ENCODE measurements around the gene CDH4.

CDH4 gene

GRCh38 chr20:61494763-61495575 lies 242.9 kb downstream of the CDH4 start:
- DNase-seq (ENCODE audit: low spot score), result no peak

- DNase-seq (ENCODE audit: low spot score), result no peak
These were observed 245.1 kb downstream of the CDH4 start for GRCh38 chr20:61497029-61497627.

DNA sequence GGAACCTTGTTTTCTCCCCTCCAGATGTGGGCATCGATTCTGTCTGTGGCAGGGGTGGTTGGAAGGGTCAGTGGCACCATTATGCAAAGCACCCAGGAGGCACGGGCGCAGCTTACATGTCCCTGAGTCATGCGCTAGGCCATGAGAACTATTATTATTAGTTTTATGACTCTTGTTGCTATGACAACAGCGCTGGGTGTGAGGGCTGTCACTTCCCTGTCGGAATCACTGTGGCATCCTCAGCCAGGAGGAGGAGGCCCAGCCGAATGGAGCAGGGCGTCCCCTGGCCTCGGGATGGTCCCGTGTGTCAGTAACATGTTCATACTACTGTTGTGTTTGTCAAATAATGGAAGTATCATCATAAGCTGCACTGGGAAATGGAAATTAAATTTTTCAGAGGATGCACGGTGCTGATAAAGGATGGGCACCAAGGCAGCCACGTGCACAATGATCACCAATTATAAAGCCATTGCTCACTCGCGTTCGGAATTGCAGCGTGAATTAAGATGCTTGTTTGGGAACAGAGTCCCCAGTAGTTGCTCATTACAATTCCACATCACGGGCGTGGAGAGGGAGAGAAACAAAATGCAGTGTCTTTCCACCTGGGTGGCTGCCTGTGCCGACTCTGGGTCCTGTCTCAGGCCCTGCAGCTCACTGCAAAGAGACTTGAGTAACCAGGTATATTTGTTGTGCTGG lies 247.9 kb downstream of the CDH4 start:
- DNase-seq (ENCODE audit: low spot score), result no peak

DNA sequence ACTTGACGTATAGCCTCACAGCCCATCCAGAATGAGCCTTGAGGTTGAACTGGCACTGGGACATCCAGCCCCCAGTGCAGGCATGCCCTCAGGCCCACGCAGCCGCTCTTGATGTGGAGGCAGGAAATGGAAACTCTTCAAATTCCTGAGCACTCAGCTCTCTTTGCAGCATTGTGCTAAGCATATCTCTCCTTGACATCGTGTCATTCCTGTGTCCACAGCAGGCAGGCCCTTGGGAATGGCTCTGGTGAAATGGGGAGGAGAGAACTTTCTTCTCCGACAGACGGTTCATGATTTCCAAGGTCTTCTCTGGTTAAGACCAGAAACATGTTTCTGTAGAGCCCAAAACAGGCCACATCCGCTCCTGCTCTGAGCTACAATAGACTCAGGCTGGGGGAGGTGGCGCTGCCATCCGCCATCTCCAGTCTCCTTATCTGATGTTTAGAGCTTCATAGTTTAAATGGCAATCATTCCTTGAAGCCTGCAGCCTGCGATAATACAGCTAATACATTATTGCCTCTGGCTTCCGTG lies 248.8 kb downstream of the CDH4 start:
- no peak for DNase-seq (ENCODE audit: low spot score)

DNA sequence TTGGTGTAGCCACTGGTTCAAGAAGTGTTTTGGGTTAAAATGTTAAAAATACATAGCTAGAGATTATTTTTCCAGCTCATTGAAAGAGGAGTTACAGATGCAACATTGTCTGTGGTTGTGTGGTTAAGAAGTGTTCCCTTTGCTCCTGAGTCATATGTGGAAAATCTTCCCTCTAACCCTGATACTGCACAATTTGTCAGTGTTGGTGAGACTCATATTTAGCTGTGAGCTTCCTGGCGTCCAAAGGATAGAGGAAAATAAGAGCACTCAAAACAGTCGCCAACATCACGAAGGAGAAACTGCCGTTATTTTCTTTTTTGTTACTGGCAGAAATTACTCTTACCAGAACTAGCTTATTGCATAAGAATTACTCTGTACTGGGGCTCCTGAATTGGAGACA lies 250.4 kb downstream of the CDH4 start:
- no peak for DNase-seq (ENCODE audit: low spot score)

- no peak for DNase-seq (ENCODE audit: low spot score)
These were observed 251.0 kb downstream of the CDH4 start for GRCh38 chr20:61503106-61503505.

DNA sequence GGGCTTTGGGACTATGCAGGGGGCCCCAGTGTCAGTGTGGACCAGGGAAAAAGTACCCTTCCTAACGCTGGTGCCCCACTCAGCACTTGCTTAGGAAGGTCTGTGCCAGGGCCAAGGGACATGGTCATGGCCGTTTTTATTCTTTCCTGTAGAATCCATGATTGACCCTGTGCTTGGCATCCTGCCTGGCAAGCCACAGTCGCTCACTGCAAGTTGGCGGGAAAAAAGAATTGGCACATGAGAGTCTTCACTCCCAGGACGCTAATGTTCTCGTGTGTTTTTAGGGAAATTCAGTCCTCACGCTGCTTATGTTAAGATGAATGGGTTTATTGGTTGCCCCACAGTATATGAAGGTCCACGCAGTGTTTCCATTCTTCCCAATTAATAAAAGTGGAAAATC lies 253.4 kb downstream of the CDH4 start:
- DNase-seq (ENCODE audit: low spot score), result no peak

- no peak for DNase-seq (ENCODE audit: low spot score)
These were observed 255.7 kb downstream of the CDH4 start for GRCh38 chr20:61507778-61508177.

GRCh38 chr20:61508301-61509096 lies 256.4 kb downstream of the CDH4 start:
- no peak for DNase-seq (ENCODE audit: low spot score)

DNA sequence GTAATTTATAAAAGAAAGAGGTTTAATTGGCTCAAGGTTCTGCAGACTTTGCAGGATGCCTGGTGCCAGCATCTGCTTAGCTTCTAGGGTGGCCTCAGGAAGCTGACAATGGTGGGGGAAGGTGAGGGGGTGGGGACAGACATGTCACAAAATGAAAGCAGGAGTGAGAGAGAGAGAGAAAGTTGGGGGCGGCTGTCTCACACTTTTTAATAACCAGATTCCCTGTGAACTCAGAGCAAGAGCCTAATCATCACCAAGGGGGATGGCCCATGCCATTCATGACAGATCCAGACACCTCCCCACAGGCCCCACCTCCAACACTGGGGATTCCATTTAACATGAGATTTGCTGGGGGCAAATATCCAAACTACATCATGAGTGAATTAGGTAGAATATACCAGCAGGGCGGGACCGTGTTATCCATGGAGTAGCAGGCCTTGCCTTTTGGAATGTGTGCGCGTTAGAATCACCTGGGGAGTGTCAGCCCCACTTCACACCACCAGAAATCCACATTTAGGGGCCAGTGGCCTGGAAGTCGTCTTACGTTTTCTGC lies 258.8 kb downstream of the CDH4 start:
- DNase-seq (ENCODE audit: low spot score), result no peak

DNA sequence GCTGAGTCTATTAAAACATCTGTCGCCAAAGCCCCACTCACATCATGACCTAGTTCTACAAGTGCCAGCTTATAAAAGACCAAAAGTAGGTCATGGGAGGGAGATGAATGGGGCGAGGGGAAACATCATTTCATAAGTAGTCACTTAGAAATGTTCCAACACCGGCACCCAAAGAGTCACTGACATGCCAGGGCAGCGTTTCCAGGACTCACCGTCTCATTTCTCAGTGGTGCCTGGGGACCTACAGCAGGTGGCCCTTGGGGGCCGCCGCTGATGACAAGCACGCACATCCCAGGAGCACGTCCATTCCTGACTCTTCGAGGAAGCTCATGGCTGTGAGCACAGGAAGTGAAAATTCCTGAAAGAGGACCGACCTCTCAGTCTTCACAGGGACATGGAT lies 260.4 kb downstream of the CDH4 start:
- DNase-seq (ENCODE audit: low spot score), result no peak

DNA sequence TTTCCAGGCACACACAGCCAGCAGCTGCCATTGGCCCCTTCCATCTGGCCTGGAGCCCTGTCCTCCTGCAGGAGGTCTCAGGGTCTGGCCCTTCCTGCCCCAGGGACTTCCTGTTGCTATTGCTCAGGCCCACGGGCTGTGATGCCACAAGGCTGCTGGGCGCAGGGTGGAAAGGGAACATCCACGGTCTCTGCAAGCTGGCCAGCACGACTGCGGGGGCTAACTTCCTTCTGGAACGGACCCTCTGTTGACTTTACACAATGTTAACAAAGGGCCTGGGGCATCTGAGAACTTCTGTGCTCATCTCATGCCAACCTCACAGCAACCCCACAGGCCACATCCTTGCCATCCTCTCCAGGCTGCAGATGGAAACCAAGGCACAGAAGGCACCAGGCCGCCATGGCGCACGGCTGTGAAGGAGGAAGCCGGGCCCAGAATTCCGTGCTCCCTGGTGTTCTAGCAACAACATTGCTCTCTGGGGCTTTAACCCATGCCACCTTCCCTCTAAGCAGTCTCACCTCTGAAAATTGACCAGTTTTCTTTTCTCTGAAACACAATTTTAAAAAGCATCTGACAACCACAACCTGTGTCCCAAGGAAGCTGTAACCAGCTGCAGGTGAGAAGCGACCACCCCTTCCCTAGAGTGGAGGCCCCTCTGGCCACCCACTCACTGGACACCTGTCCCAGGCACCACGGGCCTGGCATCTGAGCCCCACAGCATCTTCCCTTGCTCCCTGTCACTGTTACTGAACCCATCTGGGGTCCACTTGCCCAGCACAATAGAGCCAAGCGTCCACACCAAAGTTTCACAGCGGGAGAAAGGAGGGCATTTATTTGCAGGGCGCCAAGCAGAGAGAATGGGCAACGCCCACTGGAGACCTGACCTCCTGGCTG lies 261.3 kb downstream of the CDH4 start:
- no peak for DNase-seq (ENCODE audit: low spot score)

DNA sequence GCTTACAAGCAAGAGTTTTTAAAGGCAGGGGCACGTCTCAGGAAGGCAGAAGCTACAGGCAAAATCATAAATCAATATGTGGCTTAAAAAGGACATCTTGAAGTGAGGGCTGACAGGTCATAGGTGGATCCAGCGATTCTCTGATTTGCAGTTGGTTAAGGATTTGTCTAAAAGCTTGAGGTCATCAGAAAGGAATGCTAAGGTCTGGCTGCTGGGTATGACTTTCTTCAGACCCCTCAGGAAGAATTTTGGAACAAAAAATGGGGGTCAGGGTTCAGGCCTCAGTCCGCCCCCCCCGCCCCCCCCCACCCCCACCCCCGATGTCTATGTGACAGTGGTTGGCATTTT lies 261.9 kb downstream of the CDH4 start:
- DNase-seq (ENCODE audit: low spot score), result no peak

DNA sequence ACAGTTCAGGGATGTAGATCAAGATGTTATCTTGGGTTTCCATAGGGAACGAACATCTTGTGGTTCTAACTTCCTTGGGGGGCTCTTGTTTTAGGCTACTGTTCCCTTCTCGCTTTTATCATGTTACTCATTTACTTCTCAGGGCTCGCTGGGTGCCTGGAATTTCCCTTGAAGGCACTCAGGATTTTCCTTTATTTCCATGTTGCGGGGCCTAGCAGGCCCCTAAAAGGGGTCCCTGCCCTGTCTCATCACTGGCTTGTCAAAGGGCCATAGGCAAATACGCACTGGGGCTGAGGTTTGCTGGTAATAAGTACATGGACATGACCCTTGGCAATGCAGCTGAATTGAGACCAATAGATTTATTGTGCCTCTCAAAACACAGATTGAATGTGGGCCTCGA lies 262.3 kb downstream of the CDH4 start:
- no peak for DNase-seq (ENCODE audit: low spot score)

- DNase-seq (ENCODE audit: low spot score), result no peak
These were observed 262.9 kb downstream of the CDH4 start for GRCh38 chr20:61514805-61515505.

GRCh38 chr20:61515922-61516321 lies 263.9 kb downstream of the CDH4 start:
- DNase-seq (ENCODE audit: low spot score), result no peak

DNA sequence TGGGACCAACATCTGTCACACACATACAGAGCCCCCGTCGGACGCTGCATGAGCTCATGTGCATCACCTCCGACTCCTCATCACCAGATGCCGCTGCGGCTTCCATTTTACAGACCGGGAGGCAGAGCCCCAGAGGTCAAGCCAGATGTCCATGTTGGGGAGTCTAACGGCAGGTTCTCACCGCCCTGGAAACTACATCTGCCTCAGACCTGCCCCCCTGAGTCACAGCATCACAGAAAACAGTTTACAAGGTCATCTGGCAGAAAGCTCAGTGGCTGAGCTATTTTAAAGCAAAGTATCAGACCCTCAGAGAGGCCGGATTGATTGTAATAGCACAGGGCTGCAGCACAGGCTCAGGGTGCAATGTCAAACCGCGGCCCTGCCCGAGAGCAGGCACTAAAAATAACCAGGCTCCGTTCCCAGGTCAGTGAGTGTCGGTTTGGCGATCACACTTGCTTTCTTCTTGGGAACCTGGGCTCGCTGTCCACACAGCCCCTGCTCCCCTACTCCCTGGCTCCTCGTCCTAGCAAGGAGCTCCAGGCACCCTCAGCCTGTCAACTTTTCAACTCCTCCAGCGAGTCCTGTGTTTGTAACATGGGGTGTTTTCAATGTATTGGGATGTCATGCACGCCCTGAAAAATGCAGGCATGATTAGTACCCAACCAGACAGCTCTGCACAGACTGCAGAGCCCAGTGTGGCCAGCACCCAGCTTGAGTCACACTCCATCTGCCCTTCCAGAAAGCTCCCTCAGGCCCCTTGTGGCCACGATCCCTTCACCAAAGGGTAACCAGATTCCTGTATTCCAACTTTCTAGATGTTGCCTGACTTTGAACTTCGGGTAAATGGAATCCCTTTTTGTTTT lies 264.5 kb downstream of the CDH4 start:
- DNase-seq (ENCODE audit: low spot score), result no peak

DNA sequence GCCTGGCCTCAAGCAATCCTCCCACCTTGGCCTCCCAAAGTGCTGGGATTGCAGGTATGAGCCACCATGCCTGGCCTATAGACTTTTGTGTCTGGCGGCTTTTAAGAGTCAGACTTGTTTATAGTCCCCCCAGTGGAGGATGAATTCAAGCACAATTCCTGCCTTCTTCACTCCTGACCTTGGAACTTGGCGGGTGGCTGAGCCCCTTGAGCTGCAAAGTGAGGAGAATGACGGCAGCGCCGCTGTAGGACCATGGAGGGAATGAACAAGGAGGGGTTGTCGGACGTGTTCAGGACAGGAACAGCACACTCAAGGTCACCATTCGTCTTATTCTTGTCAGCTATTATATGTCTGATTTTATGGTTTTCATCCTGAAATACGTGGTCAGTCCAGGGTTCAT lies 265.4 kb downstream of the CDH4 start:
- no peak for DNase-seq (ENCODE audit: low spot score)

DNA sequence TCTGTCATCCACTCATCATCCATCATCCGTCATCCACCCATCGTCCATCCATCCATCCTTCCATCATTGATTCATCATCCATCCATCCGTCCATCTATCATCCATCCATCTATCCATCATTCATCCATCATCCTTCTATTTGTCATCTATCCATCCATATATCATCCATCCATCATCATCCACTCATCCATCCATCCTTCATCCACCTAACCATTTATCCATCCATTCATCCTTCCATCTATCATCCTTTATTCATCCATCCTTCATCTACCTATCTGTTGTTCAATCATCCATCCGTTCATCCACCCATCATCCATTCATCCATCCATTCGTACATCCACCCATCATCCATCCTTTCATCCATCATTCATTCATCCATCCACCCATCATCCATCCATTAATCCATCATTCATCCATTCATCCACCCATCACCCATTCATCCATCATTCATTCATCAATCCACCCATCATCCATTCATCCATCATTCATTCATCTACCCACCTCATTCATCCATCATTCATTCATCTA lies 266.4 kb downstream of the CDH4 start:
- no peak for DNase-seq (ENCODE audit: low spot score)
